ENCODE measurements around the gene RPS6KA2. TPM values are rescaled to one million over a fixed set of nuclear protein-coding genes. Genes with fewer than 3 reads are reported as not detected.
"Not testable (repeated sequence)": the region's sequence is repeated elsewhere in the genome, so short reads cannot be mapped to it uniquely, and the experiment has no call there.

The RPS6KA2 gene
- total RNA-seq, 2 experiments from 2014 or later: 9.3 to 10.9 TPM

- intact Hi-C loops (cut with DNase I, micrococcal nuclease): loop anchor here (1.0 to 10.0 kb wide), 3 partner anchors 87 to 516 kb away; no protein-coding TSS in a partner anchor
- H3K4me1 Mint-ChIP-seq; H3K27ac Mint-ChIP-seq; H3K27me3 Mint-ChIP-seq; H3K9me3 Mint-ChIP-seq (ENCODE audit: low read depth); POLR2A ChIA-PET; H3K4me3 Mint-ChIP-seq; H3K36me3 Mint-ChIP-seq (ENCODE audit: low read depth): not testable (repeated sequence)
- CTCF ChIA-PET: interaction anchor here (0.5 to 3.1 kb wide), 28 partner anchors 8 to 1071 kb away, joined by 3 to 60 read pairs (median 4); partner anchors contain the start of gene PRR18
- DNase-seq: peak; percentile 69
- peak; percentile 90 for ATAC-seq
Measured at GRCh38 chr6:166400649-166401250, 226.3 kb downstream of the RPS6KA2 start.

DNA sequence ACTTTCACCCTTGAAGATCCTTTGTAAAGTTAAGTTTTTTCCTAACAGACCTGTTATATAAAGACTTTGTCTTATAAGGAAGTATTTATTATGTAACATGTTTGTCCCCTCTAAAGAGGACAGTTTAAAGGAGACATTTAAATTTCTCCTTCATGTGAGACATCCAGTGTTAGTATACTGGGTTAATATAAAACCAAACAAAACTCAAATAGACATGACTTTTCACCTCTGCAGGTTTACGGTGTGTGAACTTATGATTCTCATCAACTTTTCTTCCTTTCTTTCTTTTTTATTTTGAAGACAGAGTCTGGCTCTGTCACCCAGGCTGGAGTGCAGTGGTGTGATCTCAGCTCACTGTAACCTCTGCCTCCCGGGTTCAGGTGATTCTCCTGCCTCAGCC, 226.9 kb downstream of the RPS6KA2 start:
- H3K27ac Mint-ChIP-seq: no peak overlapping the region
- no peak for ATAC-seq
- no peaks in the 10 kb centered on the region for H3K9me3 Mint-ChIP-seq (ENCODE audit: low read depth)
- intact Hi-C loops (cut with DNase I, micrococcal nuclease): loop anchor here (1.0 to 10.0 kb wide), 3 partner anchors 87 to 515 kb away; no protein-coding TSS in a partner anchor
- H3K4me3 Mint-ChIP-seq: no peak overlapping the region
- CTCF ChIA-PET: interaction anchor here (0.6 to 3.1 kb wide), 28 partner anchors 8 to 1072 kb away, joined by 3 to 60 read pairs (median 4); partner anchors contain the start of gene PRR18
- peaks cover 3% of the 10 kb centered on the region for H3K4me1 Mint-ChIP-seq
- DNase-seq: no peak
- POLR2A ChIA-PET: no interaction called here
- H3K27me3 Mint-ChIP-seq: peaks cover 4% of the 10 kb centered on the region
- no peaks in the 10 kb centered on the region for H3K36me3 Mint-ChIP-seq (ENCODE audit: low read depth)

DNA sequence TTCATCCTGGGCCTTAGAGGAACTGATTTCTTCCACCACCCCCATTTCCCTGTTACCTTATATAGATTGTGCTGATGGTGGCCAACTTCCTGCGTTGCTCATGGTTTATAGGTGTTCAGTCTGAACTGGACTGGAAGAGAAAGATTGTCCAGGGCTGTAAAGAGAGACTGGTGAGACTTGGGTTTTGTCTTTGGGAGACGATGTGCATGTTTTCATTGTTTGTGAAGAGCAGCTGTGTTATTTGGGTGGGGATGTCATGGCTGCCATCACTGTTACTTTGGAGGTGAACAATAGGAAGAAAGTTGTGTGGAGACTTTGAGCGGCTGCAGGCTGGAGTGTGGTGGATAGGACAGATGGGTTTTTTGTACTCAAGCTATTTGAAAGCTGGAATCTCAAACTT, 228.7 kb downstream of the RPS6KA2 start:
- ATAC-seq: no peak
- no peak for DNase-seq
- Mint-ChIP-seq H3K9me3 (ENCODE audit: low read depth) (no peaks in the 10 kb centered on the region), H3K27ac (no peak overlapping the region), H3K36me3 (ENCODE audit: low read depth) (no peaks in the 10 kb centered on the region), H3K4me1 (peaks cover 3% of the 10 kb centered on the region), H3K4me3 (no peak overlapping the region), H3K27me3 (peaks cover 4% of the 10 kb centered on the region)
- intact Hi-C loops (cut with DNase I, micrococcal nuclease): no loop called here
- POLR2A ChIA-PET: no interaction called here
- CTCF ChIA-PET: interaction anchor here (0.6 to 2.4 kb wide), 8 partner anchors 12 to 151 kb away, joined by 3 to 12 read pairs (median 4); partner anchors contain the start of gene PRR18

- Mint-ChIP-seq H3K4me3 (no peak overlapping the region), H3K36me3 (ENCODE audit: low read depth) (no peaks in the 10 kb centered on the region), H3K27ac (no peak overlapping the region), H3K9me3 (ENCODE audit: low read depth) (no peaks in the 10 kb centered on the region), H3K4me1 (peaks cover 1% of the 10 kb centered on the region), H3K27me3 (peaks cover 4% of the 10 kb centered on the region)
- POLR2A ChIA-PET: no interaction called here
- intact Hi-C loops (cut with DNase I, micrococcal nuclease): no loop called here
- CTCF ChIA-PET: interaction anchor here (0.6 to 2.4 kb wide), 7 partner anchors 12 to 151 kb away, joined by 3 to 12 read pairs (median 5); partner anchors contain the start of gene PRR18
- DNase-seq (no peak), ATAC-seq (no peak)
Measured at GRCh38 chr6:166397849-166398248, 229.2 kb downstream of the RPS6KA2 start.

DNA sequence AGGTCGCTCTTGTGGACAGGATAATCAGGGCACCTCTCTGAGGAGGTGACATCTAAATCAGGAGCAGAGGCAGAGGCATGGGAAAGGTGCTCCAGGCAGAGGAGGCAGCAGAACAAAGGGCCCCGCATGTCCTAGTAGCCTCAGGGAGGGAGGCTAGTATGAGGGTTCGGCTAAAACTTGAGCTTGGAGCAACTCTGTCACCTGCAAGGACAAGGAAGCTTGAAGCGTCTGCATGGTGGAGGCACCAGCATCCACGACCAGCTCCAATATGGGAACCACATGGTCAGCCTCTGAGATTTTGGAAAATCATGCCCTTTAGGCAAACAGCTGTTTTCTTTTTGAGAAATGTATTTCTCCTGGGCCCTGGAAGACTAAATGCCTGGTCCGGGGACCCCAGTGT, 231.3 kb downstream of the RPS6KA2 start:
- POLR2A ChIA-PET: no interaction called here
- CTCF ChIA-PET: interaction anchor here (1.4 kb wide), 1 partner anchor 82 kb away, joined by 4 read pairs; no protein-coding TSS in a partner anchor
- H3K4me1 Mint-ChIP-seq: no peaks in the 10 kb centered on the region
- no peak overlapping the region for H3K27ac Mint-ChIP-seq
- H3K9me3 Mint-ChIP-seq (ENCODE audit: low read depth): no peaks in the 10 kb centered on the region
- DNase-seq (no peak), ATAC-seq (no peak)
- H3K27me3 Mint-ChIP-seq: peaks cover 4% of the 10 kb centered on the region
- intact Hi-C loops (cut with DNase I, micrococcal nuclease): no loop called here
- H3K36me3 Mint-ChIP-seq (ENCODE audit: low read depth): no peaks in the 10 kb centered on the region
- no peak overlapping the region for H3K4me3 Mint-ChIP-seq

GRCh38 chr6:166395351-166395750, 231.7 kb downstream of the RPS6KA2 start:
- CTCF ChIA-PET: interaction anchor here (1.2 to 1.4 kb wide), 2 partner anchors 82 to 114 kb away, joined by 3 to 4 read pairs; no protein-coding TSS in a partner anchor
- Mint-ChIP-seq H3K36me3 (ENCODE audit: low read depth) (no peaks in the 10 kb centered on the region), H3K27me3 (peaks cover 4% of the 10 kb centered on the region), H3K27ac (no peak overlapping the region), H3K9me3 (ENCODE audit: low read depth) (no peaks in the 10 kb centered on the region), H3K4me3 (no peak overlapping the region), H3K4me1 (no peaks in the 10 kb centered on the region)
- ATAC-seq (no peak), DNase-seq (no peak)
- POLR2A ChIA-PET: no interaction called here
- intact Hi-C loops (cut with DNase I, micrococcal nuclease): no loop called here

DNA sequence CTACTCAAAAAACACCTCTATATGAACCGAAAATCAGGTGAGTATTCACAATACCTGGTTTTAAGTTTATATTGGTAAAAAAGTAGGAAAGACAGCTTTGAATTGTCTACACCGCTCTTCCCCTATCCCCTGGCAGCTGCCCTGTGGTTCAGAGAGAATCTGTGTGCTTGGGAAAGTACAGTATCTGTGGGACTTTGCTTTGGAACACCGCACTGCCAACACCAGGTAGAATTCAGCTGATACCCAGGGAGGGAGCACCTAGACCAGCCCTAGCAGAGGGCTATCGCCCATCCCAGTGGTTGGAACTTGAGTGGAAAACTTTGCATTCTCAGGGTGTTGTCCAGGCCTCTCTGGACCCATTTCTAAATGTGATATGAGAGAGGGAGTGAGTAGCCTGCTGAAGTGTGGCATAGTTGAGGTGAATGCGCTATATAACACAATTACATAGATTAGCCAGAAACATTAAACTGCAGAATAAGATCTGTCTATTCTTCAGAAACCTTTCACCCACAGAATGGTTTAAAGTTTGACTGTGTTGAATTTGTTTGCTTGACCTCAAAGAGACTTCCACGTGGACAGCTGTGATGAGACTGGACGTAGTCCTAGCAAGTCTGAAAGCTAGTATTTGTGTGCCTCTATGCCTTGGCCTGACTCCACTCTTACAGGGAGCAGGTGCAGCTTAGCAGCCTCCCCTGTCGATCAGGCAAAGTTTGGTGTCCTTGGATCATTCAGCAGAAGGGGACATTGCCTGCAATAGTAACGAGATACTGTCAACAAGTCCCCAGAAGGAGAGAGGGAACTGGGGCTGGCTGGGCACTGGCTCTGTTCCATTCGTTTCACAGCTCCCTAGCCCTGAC, 232.8 kb downstream of the RPS6KA2 start:
- no peaks in the 10 kb centered on the region for H3K36me3 Mint-ChIP-seq (ENCODE audit: low read depth)
- H3K4me1 Mint-ChIP-seq: no peaks in the 10 kb centered on the region
- no peak for DNase-seq
- H3K27me3 Mint-ChIP-seq: peaks cover 4% of the 10 kb centered on the region
- no peak overlapping the region for H3K27ac Mint-ChIP-seq
- intact Hi-C loops (cut with DNase I, micrococcal nuclease): no loop called here
- no peaks in the 10 kb centered on the region for H3K9me3 Mint-ChIP-seq (ENCODE audit: low read depth)
- CTCF ChIA-PET: interaction anchor here (0.6 to 1.2 kb wide), 2 partner anchors 92 to 113 kb away, joined by 3 read pairs; no protein-coding TSS in a partner anchor
- H3K4me3 Mint-ChIP-seq: no peak overlapping the region
- POLR2A ChIA-PET: no interaction called here
- ATAC-seq: no peak

- peaks cover 4% of the 10 kb centered on the region for H3K27me3 Mint-ChIP-seq
- no peak overlapping the region for H3K27ac Mint-ChIP-seq
- H3K4me3 Mint-ChIP-seq: no peak overlapping the region
- H3K36me3 Mint-ChIP-seq (ENCODE audit: low read depth): no peaks in the 10 kb centered on the region
- intact Hi-C loops (cut with DNase I, micrococcal nuclease): no loop called here
- CTCF ChIA-PET: interaction anchor here (1.0 to 1.3 kb wide), 2 partner anchors 12 to 80 kb away, joined by 5 to 7 read pairs; no protein-coding TSS in a partner anchor
- no peaks in the 10 kb centered on the region for H3K4me1 Mint-ChIP-seq
- no peak for DNase-seq
- H3K9me3 Mint-ChIP-seq (ENCODE audit: low read depth): no peaks in the 10 kb centered on the region
- POLR2A ChIA-PET: no interaction called here
- no peak for ATAC-seq
Measured at GRCh38 chr6:166393535-166393823, 233.6 kb downstream of the RPS6KA2 start.

- POLR2A ChIA-PET, H3K27ac Mint-ChIP-seq: not testable (repeated sequence)
Measured at GRCh38 chr6:166392755-166393534, 234.1 kb downstream of the RPS6KA2 start.

DNA sequence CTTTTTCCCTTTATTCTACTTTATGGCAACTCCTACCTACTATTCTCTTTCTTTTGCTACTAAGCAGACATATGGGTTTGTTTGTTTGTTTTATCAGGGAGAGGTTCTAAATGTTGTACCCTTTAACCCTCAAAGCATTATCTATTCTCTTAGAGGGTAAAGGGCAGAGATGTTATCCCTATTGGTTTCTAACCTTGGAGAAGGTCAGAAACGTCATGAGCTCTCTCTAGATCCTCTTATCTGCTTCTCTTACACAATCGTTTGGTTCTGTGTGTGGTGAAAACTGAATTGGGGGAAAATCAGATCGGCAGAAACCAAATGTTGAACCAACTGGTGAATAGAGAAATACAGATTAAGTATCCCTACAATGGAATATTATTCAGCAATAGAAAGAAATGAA, 237.9 kb downstream of the RPS6KA2 start:
- H3K27ac Mint-ChIP-seq: no peak overlapping the region
- POLR2A ChIA-PET: no interaction called here
- H3K4me1 Mint-ChIP-seq: peaks cover 2% of the 10 kb centered on the region
- intact Hi-C loops (cut with DNase I, micrococcal nuclease): loop anchor here in 1 of 2 experiments (10.0 kb wide), 1 partner anchor 1436 kb away; the partner anchor contains the start of gene AFDN
- CTCF ChIA-PET: no interaction called here
- DNase-seq (no peak), ATAC-seq (no peak)
- no peaks in the 10 kb centered on the region for H3K36me3 Mint-ChIP-seq (ENCODE audit: low read depth)
- H3K4me3 Mint-ChIP-seq: no peak overlapping the region
- no peaks in the 10 kb centered on the region for H3K27me3 Mint-ChIP-seq
- H3K9me3 Mint-ChIP-seq (ENCODE audit: low read depth): no peaks in the 10 kb centered on the region

More at GRCh38 chr6:166392755-166393534, 234.1 kb downstream of the RPS6KA2 start:
- H3K4me1 Mint-ChIP-seq; H3K36me3 Mint-ChIP-seq (ENCODE audit: low read depth); H3K9me3 Mint-ChIP-seq (ENCODE audit: low read depth); ATAC-seq; DNase-seq; intact Hi-C loops (cut with DNase I, micrococcal nuclease); H3K4me3 Mint-ChIP-seq; H3K27me3 Mint-ChIP-seq: not testable (repeated sequence)
- CTCF ChIA-PET: interaction anchor here (0.6 to 1.3 kb wide), 5 partner anchors 8 to 79 kb away, joined by 3 to 7 read pairs (median 3); no protein-coding TSS in a partner anchor

Data from activated CD4-positive, alpha-beta T cell treated with anti-CD3 and anti-CD28 coated beads for 36 hours (primary cell).